Activated naive CD8-positive, alpha-beta T cell treated with anti-CD3 and anti-CD28 coated beads for 36 hours (primary cell): ENCODE data around the gene LACTBL1. TPM values are rescaled to one million over a fixed set of nuclear protein-coding genes. Genes with fewer than 3 reads are reported as not detected.

Source experiments
- DNase-seq: peaks from one replicate; pipeline ENCODE4 v3.0.0; 2021
- H3K27ac Mint-ChIP-seq: one replicate; pipeline ENCODE4 v1.8.0; 2022; ENCODE audit warnings: mild to moderate bottlenecking, moderate library complexity, mixed read lengths
- H3K27me3 Mint-ChIP-seq: one replicate; pipeline ENCODE4 v1.8.0; 2022; ENCODE audit warnings: mild to moderate bottlenecking, mixed read lengths
- H3K36me3 Mint-ChIP-seq: one replicate; pipeline ENCODE4 v1.8.0; 2021; ENCODE audit warnings: mild to moderate bottlenecking, mixed read lengths
- H3K4me1 Mint-ChIP-seq: one replicate; pipeline ENCODE4 v1.8.0; 2021; ENCODE audit warnings: mixed read lengths
- H3K4me3 Mint-ChIP-seq: one replicate; pipeline ENCODE4 v1.8.0; 2022; ENCODE audit warnings: mild to moderate bottlenecking, moderate library complexity, mixed read lengths
- H3K9me3 Mint-ChIP-seq: one replicate; pipeline ENCODE4 v1.8.0; 2022; ENCODE audit warnings: mixed read lengths
- total RNA-seq, 2 experiments: library from RNA; stranded (reverse); gene quantifications; one replicate each; pipeline ENCODE4 v1.2.3, GENCODE V29; 2021

Gene LACTBL1
- total RNA-seq, 2 experiments from 2014 or later = not detected

DNA sequence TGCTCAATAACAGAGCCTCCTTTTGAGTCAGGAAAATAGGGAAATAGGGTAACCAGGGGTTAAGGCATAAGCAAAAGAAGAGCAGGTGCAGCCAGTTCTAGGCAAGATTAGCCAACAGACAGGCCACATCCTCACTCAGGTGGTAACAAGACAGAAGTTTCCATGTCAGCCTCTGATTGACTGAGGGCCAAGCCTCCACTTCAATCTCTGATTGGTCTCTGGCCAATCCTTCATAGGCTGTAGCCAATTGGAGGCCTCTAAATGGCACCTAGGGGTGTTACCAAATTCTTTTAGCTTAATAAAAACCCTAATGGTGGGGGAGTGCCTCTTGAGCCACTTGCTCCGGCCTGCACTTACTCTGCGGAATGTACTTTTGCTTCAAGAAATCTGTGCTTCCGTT, 37.2 kb downstream of the LACTBL1 start:
- Mint-ChIP-seq H3K27ac (no peak overlapping the region), H3K4me3 (no peak overlapping the region), H3K9me3 (peaks cover 2% of the 10 kb centered on the region), H3K36me3 (no peaks in the 10 kb centered on the region), H3K27me3 (peaks cover 11% of the 10 kb centered on the region), H3K4me1 (no peaks in the 10 kb centered on the region)
- DNase-seq = no peak

DNA sequence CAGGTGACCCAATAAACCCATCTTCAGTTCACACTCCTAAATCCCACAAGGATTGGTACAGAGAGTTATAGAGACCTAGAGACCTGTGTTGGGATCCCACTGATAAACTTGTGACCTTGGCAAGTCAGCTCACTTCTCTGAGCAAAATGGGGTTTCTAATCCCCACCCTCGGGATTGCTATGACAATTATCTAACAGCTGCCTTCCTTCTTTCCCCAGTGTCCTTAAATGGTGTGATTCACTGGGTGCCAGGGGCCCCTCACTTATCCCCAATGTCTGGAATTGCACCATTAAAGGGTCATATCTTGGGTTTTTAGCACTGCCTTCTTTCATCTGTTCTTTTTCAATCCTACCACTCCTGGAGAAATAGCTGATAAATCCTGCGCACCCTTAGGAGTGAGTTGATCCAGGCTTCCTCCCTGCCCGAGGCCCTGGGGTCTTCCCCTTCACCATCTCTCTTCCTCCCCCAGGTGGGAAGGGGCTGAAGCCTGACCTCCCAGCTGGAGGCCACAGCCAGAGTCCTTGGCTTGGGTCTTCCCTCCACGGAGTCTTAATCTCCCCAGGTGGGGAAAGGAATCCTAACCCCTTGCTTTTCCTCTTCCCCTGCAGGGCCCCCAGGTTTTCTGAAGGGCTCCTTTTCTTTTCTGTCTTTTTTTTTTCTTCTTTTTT, 39.7 kb downstream of the LACTBL1 start:
- no peaks in the 10 kb centered on the region for H3K9me3 Mint-ChIP-seq
- no peak overlapping the region for H3K4me3 Mint-ChIP-seq
- H3K27ac Mint-ChIP-seq = no peak overlapping the region
- DNase-seq = no peak
- no peaks in the 10 kb centered on the region for H3K4me1 Mint-ChIP-seq
- H3K27me3 Mint-ChIP-seq = peaks cover 10% of the 10 kb centered on the region
- no peaks in the 10 kb centered on the region for H3K36me3 Mint-ChIP-seq

DNA sequence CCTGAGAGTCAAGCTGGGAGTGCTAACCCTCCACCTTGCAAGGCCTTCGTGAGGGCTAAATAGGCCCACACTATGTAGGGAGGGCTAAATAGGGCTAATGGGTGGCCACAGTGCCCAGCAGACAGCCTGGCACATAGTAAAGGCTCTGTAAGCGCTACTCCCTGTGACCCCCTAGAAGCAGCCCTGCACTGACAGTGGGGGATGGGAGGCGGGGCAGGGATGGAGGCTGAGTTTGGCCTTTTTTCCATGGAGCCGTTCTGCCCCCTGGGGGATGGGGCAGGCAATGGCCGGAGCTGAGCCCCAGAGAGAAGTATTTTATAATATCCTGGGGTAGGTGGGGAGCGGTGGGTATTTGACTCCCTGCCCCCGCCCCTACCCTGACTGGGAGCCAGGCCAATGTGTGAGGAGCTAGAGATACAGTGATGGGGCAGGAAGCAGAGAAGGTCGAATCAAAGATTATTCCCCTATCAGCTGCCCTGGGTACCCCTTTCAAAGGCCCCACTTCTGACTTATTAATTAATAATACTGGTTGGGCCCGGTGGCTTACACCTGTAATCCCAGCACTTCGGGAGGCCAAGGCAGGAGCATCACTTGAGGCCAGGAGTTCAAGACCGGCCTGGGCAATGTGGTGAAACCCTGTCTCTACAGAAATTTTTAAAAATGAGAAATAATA, 42.3 kb downstream of the LACTBL1 start:
- no peaks in the 10 kb centered on the region for H3K9me3 Mint-ChIP-seq
- H3K4me1 Mint-ChIP-seq = no peaks in the 10 kb centered on the region
- peaks cover 16% of the 10 kb centered on the region for H3K27me3 Mint-ChIP-seq
- no peak overlapping the region for H3K27ac Mint-ChIP-seq
- DNase-seq = peak; percentile 37
- no peak overlapping the region for H3K4me3 Mint-ChIP-seq
- H3K36me3 Mint-ChIP-seq = no peaks in the 10 kb centered on the region

DNA sequence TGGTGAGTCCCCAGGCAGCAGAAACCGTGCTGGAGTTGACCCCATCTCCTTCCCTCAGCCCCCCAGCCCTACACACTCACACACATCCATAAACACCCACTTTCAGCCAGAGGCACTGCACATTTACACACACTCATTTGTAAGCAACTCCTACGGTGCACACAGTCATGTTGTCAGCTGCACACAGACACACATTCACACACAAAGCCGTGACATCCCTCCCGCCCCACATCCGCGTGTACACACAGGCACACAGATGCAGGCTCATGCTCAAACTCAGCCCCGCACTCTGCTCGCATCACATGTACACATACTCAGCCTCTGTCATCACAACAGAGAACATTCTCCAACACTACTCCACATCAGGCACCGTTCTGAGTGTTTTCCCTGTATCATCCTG, 47.6 kb downstream of the LACTBL1 start:
- H3K27me3 Mint-ChIP-seq = peaks cover 14% of the 10 kb centered on the region
- no peak overlapping the region for H3K4me3 Mint-ChIP-seq
- H3K4me1 Mint-ChIP-seq = no peaks in the 10 kb centered on the region
- H3K27ac Mint-ChIP-seq = no peak overlapping the region
- no peaks in the 10 kb centered on the region for H3K9me3 Mint-ChIP-seq
- H3K36me3 Mint-ChIP-seq = no peaks in the 10 kb centered on the region
- DNase-seq = no peak

DNA sequence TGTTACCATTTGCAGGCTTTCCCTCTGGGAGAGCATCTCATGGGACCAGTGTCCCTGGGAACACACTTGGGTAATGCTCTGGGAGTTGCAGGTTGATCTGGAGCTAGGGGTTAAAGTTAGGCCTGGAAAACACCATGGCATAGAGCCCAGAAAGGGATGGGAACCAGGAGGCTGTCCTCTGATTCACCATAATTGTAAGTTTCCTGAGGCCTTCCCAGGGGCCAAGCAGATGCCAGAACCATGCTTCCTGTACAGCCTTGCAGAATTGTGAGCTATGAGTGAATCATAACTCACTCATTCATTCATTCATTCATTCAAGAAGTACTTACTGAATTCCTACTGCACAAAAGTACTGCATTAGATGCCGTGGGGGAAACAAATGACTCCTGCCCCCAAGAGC, 50.0 kb downstream of the LACTBL1 start:
- DNase-seq = no peak
- Mint-ChIP-seq H3K4me3 (no peak overlapping the region), H3K27me3 (peaks cover 6% of the 10 kb centered on the region), H3K36me3 (no peaks in the 10 kb centered on the region), H3K27ac (no peak overlapping the region), H3K4me1 (no peaks in the 10 kb centered on the region), H3K9me3 (no peaks in the 10 kb centered on the region)

DNA sequence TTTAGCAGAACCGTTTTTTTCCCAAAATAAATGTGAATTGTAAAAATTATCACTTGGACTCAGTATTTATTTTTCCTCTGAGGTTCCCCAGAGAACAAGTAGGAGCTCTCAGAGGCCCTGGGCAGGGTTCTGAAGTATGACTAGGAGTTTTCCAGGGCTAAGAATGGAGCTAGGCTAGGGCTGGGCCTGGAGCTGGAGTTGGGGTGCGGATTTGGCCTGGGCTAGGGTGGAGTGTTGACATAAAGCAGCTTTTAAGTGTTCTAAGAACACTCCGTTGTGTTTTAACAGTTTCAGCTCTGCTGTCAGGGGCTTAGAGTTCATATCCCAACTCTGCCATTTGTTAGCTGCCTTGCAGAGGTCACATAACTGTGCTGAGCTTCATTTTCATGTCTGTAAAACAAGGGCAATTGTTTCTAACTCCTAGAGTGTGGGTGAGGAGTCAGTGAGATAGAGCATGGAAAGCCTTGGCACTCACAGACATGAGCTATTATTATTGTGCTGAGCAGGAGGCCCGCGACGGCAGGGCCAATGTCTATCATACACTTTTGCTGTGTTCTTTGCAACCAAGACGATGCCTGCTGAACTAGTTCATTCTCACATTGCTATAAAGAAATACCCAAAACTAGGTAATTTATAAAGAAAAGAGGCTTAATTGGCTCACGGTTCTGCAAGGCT, 51.1 kb downstream of the LACTBL1 start:
- no peak overlapping the region for H3K4me3 Mint-ChIP-seq
- no peak for DNase-seq
- no peaks in the 10 kb centered on the region for H3K4me1 Mint-ChIP-seq
- no peak overlapping the region for H3K27ac Mint-ChIP-seq
- H3K9me3 Mint-ChIP-seq = no peaks in the 10 kb centered on the region
- peaks cover 4% of the 10 kb centered on the region for H3K27me3 Mint-ChIP-seq
- no peaks in the 10 kb centered on the region for H3K36me3 Mint-ChIP-seq

DNA sequence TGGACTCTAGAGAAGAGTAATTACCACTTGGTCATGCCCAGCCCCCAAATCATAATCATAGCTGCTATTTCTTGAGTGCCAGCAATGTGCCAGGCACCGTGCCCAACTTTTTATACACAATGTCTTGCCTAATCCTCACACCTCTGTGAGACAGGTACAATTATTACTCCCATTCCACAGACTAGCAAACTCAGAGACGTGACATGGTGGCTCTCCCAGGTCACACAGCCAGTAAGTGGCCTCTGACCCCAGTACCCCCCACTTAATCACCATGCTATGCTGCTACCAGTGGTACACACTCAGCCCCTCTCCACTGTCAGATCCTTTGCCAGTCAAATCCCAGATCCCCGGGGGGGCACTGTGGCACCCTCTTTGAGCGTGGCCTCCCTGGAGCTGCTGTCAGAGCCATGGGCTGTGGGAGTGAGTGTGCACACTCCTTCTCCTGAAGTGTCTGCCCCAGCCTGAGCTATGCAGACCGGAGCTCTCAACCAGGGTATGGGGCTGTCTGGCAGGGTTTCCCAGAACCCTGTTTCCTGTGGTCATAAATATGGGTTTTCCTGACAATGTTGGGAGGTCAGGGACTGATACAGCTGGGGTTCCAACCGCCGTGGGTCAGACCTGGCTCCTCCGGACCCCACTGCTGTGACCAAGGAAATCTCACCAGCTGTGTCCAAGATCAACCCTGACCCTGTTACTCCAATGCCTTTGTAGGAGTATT, 51.8 kb downstream of the LACTBL1 start:
- DNase-seq = no peak
- Mint-ChIP-seq H3K4me3 (no peak overlapping the region), H3K36me3 (no peaks in the 10 kb centered on the region), H3K4me1 (no peaks in the 10 kb centered on the region), H3K27ac (no peak overlapping the region), H3K9me3 (no peaks in the 10 kb centered on the region), H3K27me3 (peaks cover 4% of the 10 kb centered on the region)

DNA sequence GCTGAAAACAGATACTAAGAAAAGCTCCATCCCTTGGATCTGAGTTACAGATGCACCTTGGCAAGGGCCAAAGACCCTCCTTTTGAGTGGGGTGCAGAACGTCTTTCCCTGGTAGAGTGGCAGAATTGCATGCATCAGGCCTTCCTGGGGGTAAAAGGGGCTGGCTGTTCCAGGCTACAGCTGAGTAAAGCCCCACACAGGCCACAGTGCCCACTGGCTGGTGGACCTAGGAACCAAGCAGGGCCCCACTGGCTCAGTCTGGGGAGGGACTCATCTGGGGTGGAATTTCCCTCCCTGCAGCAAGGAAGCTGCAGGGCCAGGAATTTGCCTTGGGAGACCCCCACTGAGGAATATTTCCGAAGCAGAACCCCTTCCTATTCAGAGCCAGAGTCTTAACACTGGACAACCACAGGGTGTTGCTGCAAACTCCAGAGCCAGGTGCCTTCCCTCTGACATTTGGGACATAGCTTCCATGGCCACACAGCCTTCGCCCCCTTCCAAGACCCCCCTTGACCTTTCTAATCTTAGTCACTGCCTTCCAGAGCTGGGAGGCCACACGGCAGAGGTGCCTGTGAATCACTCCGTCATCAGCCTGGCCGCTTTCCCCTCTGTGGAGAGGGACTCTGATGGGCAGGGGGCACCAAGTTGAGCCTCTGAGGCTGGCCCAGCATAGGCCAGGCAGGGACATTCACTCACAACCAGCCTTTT, 52.5 kb downstream of the LACTBL1 start:
- Mint-ChIP-seq H3K9me3 (no peaks in the 10 kb centered on the region), H3K27ac (no peak overlapping the region), H3K36me3 (no peaks in the 10 kb centered on the region), H3K27me3 (peaks cover 7% of the 10 kb centered on the region), H3K4me3 (no peak overlapping the region), H3K4me1 (no peaks in the 10 kb centered on the region)
- no peak for DNase-seq

DNA sequence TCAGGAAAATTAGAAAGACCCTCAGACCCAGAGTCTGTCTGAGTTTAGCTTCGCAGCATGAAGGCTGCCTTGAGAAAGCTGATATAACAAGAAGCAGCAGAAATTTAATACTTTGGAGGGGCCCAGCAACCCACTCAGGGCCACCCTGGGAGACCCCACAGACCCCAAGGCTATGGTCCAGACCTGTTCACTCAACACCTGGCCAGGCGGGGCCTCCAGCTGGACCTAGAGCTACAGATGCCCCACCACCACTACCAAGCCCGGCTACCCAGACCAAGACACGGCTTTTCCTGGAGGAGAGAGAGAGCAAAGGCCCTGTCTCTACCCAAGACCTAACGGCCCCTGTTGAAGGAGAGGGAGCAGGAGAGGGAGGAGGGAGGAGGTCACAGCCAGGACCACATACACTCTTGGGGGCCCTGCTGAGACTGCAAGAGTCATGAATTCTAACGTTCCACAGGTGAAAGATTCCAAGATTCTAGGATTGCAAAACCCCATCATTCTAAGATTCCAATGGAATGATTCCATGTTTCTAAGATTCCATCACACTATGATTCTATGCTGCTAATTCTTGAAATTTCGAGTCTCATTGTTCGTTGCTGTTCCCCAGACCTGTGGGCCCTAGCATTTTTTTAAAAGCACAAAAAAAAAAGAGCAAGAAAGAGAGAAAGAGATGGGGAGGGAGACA, 53.2 kb downstream of the LACTBL1 start:
- no peak for DNase-seq
- Mint-ChIP-seq H3K27me3 (peaks cover 7% of the 10 kb centered on the region), H3K4me3 (no peak overlapping the region), H3K27ac (no peak overlapping the region), H3K4me1 (no peaks in the 10 kb centered on the region), H3K36me3 (no peaks in the 10 kb centered on the region), H3K9me3 (no peaks in the 10 kb centered on the region)

DNA sequence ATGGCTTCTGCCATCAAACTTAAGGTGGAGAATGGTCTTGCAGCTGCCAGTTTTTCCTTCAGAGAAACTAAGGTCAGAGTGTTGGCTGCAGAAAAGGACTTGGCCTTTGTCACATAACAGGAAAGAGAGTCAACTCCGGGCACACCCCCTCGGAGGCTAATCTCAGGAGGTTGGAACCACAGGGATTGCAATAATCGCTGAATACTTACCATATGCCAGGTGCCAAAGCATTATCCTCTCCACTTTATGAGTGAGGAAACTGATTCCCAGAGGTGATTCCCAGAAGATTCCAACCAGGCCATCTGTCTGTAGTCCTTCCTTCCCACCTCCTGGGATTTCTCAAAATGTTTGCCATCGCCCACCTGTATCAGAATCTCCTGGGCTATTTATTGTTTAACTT, 54.0 kb downstream of the LACTBL1 start:
- H3K4me1 Mint-ChIP-seq = no peaks in the 10 kb centered on the region
- H3K4me3 Mint-ChIP-seq = no peak overlapping the region
- no peak for DNase-seq
- peaks cover 7% of the 10 kb centered on the region for H3K27me3 Mint-ChIP-seq
- H3K9me3 Mint-ChIP-seq = no peaks in the 10 kb centered on the region
- no peak overlapping the region for H3K27ac Mint-ChIP-seq
- H3K36me3 Mint-ChIP-seq = no peaks in the 10 kb centered on the region

DNA sequence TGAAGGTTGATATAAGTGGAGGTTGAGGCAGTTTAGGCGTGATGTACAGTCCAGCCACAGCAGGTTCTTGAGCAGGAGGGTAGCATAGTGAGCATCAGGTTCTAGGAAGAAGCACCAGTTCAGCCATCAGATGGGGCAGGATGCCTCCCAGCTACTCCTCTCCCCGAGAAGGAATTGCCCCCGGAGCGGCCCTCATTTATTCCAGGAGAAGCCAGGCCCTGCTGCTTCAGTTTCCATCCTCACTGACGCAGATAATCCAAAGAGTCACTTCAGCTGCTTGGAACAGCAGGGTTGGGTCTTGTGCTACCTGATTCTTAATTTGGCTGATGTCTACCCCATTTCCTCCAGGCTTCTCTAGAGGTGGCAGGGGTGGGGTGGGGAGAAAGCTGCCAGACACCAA, 54.7 kb downstream of the LACTBL1 start:
- no peaks in the 10 kb centered on the region for H3K9me3 Mint-ChIP-seq
- H3K4me1 Mint-ChIP-seq = no peaks in the 10 kb centered on the region
- no peaks in the 10 kb centered on the region for H3K36me3 Mint-ChIP-seq
- no peak overlapping the region for H3K4me3 Mint-ChIP-seq
- no peak overlapping the region for H3K27ac Mint-ChIP-seq
- H3K27me3 Mint-ChIP-seq = peaks cover 7% of the 10 kb centered on the region
- DNase-seq = no peak

DNA sequence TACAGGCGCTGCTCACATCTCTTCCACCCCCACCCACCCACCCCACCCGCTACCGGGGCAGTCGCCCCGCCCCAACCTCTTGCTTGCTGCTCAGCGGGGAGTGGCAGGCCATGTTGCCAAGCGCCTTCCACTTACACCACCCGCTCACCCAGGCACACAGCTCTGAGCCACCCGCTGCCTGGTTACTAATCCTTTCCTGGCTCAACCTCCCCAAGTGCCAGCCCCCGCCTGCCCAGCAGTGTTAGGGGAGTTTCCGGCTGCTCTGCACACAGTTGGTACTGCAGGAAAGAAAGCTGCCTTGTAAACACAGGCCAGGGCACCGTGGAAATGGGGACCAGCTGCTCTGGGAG, 56.2 kb downstream of the LACTBL1 start:
- Mint-ChIP-seq H3K4me1 (no peaks in the 10 kb centered on the region), H3K36me3 (no peaks in the 10 kb centered on the region), H3K4me3 (no peak overlapping the region), H3K9me3 (no peaks in the 10 kb centered on the region), H3K27ac (no peak overlapping the region), H3K27me3 (peaks cover 7% of the 10 kb centered on the region)
- DNase-seq = no peak

DNA sequence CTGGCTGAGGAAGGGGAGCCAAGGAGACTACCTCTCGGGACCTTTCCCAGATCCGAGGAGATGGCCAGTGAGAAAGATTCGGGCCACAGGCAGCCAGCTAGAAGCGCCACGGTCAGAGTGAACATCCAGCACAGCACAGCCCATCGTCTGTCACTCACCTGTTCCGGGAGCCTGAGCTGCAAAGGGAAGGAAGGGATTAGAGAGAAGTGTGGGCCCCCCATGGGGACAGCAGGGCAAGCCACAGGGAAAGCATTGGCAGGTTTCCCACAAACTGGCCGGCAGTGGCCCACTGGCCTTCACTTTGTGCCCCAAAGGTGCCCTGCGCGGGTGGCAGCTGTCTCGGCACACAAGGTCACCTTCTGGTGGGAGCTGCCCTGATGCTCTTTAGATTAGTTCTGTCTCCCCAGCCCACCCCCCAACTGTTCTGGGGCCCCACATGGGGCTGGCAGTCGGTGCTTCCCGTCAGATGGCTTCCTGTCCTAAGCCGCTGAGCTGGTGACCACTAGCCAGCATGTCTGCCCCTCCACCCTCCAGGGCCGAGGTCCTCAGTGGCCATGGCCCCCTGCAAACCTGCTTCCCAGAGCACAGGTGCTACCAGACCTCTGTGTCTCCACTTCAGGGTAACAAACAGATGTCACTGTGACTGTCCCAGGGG, 56.7 kb downstream of the LACTBL1 start:
- Mint-ChIP-seq H3K4me3 (no peak overlapping the region), H3K9me3 (no peaks in the 10 kb centered on the region), H3K27me3 (peaks cover 7% of the 10 kb centered on the region), H3K36me3 (no peaks in the 10 kb centered on the region), H3K4me1 (no peaks in the 10 kb centered on the region), H3K27ac (no peak overlapping the region)
- DNase-seq = no peak

DNA sequence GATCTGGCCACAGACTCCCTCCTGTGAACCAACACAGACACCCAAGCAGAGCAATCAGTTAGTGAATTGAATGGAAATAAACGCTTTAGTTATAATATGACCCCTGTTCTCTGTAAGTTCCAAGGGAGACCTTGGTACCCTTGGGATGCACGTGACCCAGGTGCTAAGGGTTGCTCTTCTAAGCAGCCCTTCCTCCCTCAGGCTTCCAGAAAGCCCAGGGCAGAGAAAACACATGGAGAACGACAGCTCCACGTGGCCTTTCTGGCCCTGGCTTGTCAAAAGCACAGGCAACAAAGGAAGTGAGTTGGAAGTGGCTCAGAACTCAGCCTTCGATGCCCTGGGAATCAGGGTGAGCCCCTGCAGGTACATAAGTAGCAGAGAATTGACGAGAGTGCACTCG, 57.4 kb downstream of the LACTBL1 start:
- Mint-ChIP-seq H3K9me3 (no peaks in the 10 kb centered on the region), H3K36me3 (no peaks in the 10 kb centered on the region), H3K4me1 (no peaks in the 10 kb centered on the region), H3K27me3 (peaks cover 7% of the 10 kb centered on the region), H3K27ac (no peak overlapping the region), H3K4me3 (no peak overlapping the region)
- DNase-seq = no peak
